ENCODE measurements around the gene CLASRP.
"Not testable (repeated sequence)": the region's sequence is repeated elsewhere in the genome, so short reads cannot be mapped to it uniquely, and the experiment has no call there.

CLASRP gene

GRCh38 chr19:45104658-45105349, 66.0 kb downstream of the CLASRP start:
- no peak for DNase-seq

DNA sequence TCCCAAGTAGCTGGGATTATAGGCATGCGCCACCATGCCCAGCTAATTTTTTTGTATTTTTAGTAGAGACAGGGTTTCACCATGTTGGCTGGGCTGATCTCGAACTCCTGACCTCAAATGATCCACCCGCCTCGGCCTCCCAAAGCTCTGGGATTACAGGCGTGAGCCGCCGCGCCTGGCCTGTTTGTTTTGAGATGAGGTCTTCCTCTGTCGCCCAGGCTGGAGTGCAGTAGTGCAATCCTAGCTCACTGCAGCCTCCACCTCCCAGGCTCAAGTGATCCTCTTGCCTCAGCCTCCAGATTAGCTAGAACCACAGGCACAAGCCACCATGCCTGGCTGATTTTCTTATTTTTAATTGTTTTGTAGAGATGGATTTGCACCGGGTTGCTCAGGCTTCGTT, 67.5 kb downstream of the CLASRP start:
- not testable (repeated sequence) for DNase-seq

- DNase-seq = no peak
Measured at GRCh38 chr19:45107621-45108150, 68.8 kb downstream of the CLASRP start.

DNA sequence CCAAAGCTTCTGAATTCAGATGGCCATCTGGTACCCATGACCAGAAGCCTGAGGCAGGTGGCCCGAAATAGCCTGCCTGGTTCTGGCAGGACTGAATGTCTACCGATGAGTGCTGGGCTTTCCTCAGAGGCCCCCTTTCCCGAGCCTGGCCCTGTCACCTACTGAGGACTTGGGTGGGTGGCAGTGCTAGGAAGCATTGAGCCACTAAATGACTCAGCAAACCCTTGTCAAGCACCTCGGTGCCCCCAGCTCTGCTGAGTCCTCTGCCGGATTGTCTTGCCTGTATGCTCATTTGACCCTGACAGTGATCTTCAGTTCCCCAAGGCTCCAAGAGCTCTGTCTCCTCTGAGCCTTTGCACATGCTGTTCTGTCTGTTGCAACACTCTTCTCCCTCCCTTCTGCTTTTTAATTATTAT, 72.0 kb downstream of the CLASRP start:
- DNase-seq = no peak

GRCh38 chr19:45112111-45112827, 73.4 kb downstream of the CLASRP start:
- no peak for DNase-seq

- DNase-seq = peak; percentile 59
Measured at GRCh38 chr19:45113628-45114027, 74.8 kb downstream of the CLASRP start.

- DNase-seq = peak; percentile 34
Measured at GRCh38 chr19:45114116-45114515, 75.3 kb downstream of the CLASRP start.

GRCh38 chr19:45115809-45116615, 77.2 kb downstream of the CLASRP start:
- no peak for DNase-seq

DNA sequence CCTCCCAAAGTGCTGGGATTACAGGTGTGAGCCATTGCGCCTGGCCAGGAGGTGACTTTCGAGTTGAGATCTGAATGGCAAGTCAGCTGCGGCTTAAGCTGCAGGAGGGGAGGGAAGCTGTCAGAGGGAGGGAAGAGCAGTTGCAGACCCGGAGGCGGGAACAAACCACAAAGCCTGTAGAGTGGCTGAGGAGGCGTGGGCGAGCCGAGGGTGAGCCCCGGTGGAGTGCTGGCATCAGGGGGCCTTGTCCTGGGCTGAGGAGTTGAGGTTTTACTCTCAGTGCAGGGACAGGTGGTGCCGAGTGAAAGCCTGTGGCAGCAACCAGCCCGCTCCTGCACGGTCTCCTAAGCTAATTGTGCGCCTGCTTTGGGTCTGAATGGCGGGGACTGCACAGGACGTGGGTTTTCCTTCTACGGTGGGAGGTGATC, 78.3 kb downstream of the CLASRP start:
- no peak for DNase-seq

- DNase-seq = no peak
Measured at GRCh38 chr19:45117671-45118070, 78.8 kb downstream of the CLASRP start.

- DNase-seq = no peak
Measured at GRCh38 chr19:45118106-45118505, 79.3 kb downstream of the CLASRP start.

DNA sequence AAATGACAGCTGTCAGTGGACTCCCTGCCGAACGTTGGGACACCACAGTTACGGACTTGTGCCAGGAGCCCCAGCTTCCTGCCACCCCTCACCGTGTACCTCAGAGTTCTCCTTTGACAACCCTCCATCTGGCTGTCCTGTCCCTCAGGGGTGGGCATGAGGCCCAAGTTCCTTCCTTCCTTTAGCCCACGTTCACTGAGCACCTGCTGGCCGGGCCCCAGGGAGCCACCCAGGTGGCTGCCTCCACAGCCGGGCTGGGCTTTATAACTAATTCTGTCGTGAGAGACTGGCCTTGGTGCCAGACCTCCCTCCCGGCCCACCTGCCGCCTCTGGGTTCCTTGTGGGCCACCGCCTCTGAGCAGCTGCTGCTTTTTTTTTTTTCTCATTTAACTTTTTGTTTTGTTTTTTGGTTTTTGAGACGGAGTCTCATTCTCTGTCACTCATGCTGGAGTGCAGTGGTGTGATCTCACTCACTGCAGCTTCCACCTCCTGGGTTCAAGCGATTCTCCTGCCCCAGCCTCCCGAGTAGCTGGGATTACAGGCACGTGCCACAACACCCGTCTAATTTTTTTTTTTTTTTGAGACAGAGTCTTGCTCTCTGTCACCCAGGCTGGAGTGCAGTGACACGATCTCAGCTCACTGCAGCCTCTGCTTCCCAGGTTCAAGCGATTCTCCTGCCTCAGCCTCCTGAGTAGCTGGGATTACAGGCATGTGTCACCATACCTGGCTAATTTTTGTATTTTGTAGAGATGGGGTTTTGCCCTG, 79.9 kb downstream of the CLASRP start:
- not testable (repeated sequence) for DNase-seq

- DNase-seq = no peak
Measured at GRCh38 chr19:45119582-45119981, 80.7 kb downstream of the CLASRP start.

All from NCI-H1436 treated with DMSO at 0.1 percent for 48 hours (cell line).